Uterus (tissue), 2 donors: ENCODE data around the gene MAGI3.

Experiments used
- POLR2A ChIP-seq, 2 donors: fragments of 450-650 bp; IDR thresholded peaks; one replicate each; pipeline ENCODE4 v1.6.1; 2016; ENCODE audit warnings: antibody characterized with exemption in 2 of 2, mild to moderate bottlenecking in 1 of 2, moderate library complexity in 1 of 2
- TF ChIP-seq, protein P1 (sequence below), 4 experiments: fragments of 200-600 bp in 2 of 4; fragments of 450-650 bp in 2 of 4; sonication (generic) in 2 of 4; IDR thresholded peaks; one replicate each; pipeline ENCODE4 v1.5.1; 2016 to 2019; ENCODE audit warnings: antibody characterized with exemption in 4 of 4, mild to moderate bottlenecking in 2 of 4, moderate library complexity in 1 of 4

DNA sequence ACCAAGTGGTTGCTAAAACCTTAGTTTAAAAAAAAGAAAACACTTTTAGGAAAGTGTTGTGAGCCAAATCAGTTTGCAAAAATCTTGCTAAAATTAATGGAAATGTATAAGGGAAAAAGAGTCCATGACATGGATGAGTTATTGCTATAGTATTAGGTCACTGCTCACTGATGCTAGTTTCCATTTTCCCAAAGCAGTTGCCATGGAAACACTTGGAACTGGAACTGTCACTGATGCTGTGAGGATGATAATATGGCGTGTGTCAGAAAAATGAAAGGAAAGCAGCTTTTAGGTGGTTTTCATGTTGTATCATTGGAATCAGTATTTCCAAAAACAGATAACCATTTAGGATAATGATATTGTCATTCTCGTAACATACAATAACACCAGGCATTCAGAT is 264.6 kb downstream of the MAGI3 start:
- TF ChIP-seq, protein P1, sequence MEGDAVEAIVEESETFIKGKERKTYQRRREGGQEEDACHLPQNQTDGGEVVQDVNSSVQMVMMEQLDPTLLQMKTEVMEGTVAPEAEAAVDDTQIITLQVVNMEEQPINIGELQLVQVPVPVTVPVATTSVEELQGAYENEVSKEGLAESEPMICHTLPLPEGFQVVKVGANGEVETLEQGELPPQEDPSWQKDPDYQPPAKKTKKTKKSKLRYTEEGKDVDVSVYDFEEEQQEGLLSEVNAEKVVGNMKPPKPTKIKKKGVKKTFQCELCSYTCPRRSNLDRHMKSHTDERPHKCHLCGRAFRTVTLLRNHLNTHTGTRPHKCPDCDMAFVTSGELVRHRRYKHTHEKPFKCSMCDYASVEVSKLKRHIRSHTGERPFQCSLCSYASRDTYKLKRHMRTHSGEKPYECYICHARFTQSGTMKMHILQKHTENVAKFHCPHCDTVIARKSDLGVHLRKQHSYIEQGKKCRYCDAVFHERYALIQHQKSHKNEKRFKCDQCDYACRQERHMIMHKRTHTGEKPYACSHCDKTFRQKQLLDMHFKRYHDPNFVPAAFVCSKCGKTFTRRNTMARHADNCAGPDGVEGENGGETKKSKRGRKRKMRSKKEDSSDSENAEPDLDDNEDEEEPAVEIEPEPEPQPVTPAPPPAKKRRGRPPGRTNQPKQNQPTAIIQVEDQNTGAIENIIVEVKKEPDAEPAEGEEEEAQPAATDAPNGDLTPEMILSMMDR (IDR thresholded peaks at IDR 0.05) = no peak
- TF ChIP-seq POLR2A (IDR thresholded peaks at IDR 0.05) = no peak
